Progenitor cell of endocrine pancreas (in vitro differentiated cells): ENCODE measurements around the gene GINS2. TPM values are rescaled to one million over a fixed set of nuclear protein-coding genes. Genes with fewer than 3 reads are reported as not detected.

Source experiments
- DNase-seq: peaks from one replicate; pipeline ENCODE4 v3.0.0; 2021; ENCODE audit warnings: low spot score; ENCODE audit not compliant: unreplicated experiment
- H3K27ac Mint-ChIP-seq: 2 replicates; pipeline ENCODE4 v1.8.0; 2021; ENCODE audit warnings: mild to moderate bottlenecking, moderate library complexity, mixed read lengths
- H3K27me3 Mint-ChIP-seq: 2 replicates; pipeline ENCODE4 v1.8.0; 2021; ENCODE audit warnings: mixed read lengths
- H3K36me3 Mint-ChIP-seq: 2 replicates; pipeline ENCODE4 v1.8.0; 2022; ENCODE audit warnings: mixed read lengths; ENCODE audit not compliant: insufficient read depth
- H3K4me1 Mint-ChIP-seq: 2 replicates; pipeline ENCODE4 v1.8.0; 2021; ENCODE audit warnings: low read depth, mixed read lengths
- H3K4me3 Mint-ChIP-seq: 2 replicates; pipeline ENCODE4 v1.8.0; 2021; ENCODE audit warnings: low read depth, mild to moderate bottlenecking, moderate library complexity, mixed read lengths
- H3K9me3 Mint-ChIP-seq: 2 replicates; pipeline ENCODE4 v1.8.0; 2021; ENCODE audit warnings: low read depth, mixed read lengths
- CTCF ChIP-seq: fragments of 200-600 bp; sonication (generic); IDR thresholded peaks from one replicate; pipeline ENCODE4 v1.5.0; 2021; ENCODE audit warnings: antibody characterized with exemption, mild to moderate bottlenecking; ENCODE audit not compliant: unreplicated experiment
- total RNA-seq: library from RNA; stranded (reverse); gene quantifications from 2 replicates; pipeline ENCODE4 v1.2.1, GENCODE V29; 2021

The GINS2 gene
- total RNA-seq, 1 donor from 2014 or later, result 22.3 TPM

- TF ChIP-seq CTCF, result no peak
- Mint-ChIP-seq H3K27ac (no peak overlapping the region), H3K9me3 (no peaks in the 10 kb centered on the region), H3K27me3 (no peaks in the 10 kb centered on the region), H3K4me1 (peaks cover 4% of the 10 kb centered on the region), H3K4me3 (no peak overlapping the region), H3K36me3 (no peaks in the 10 kb centered on the region)
- DNase-seq, result no peak
These were observed 52.4 kb downstream of the GINS2 start for GRCh38 chr16:85636234-85636812.

GRCh38 chr16:85635545-85636140 is 53.1 kb downstream of the GINS2 start:
- no peak for TF ChIP-seq CTCF
- H3K27ac Mint-ChIP-seq, result no peak overlapping the region

GRCh38 chr16:85634747-85635544 is 53.8 kb downstream of the GINS2 start:
- no peak for DNase-seq
- no peaks in the 10 kb centered on the region for H3K36me3 Mint-ChIP-seq
- H3K27ac Mint-ChIP-seq, result no peak overlapping the region

More at GRCh38 chr16:85635545-85636140, 53.1 kb downstream of the GINS2 start:
- no peaks in the 10 kb centered on the region for H3K27me3 Mint-ChIP-seq
- no peaks in the 10 kb centered on the region for H3K9me3 Mint-ChIP-seq
- H3K36me3 Mint-ChIP-seq, result no peaks in the 10 kb centered on the region
- no peak for DNase-seq
- H3K4me1 Mint-ChIP-seq, result peaks cover 4% of the 10 kb centered on the region
- no peak overlapping the region for H3K4me3 Mint-ChIP-seq

GRCh38 chr16:85633888-85634287 is 54.9 kb downstream of the GINS2 start:
- Mint-ChIP-seq H3K4me3 (no peak overlapping the region), H3K9me3 (no peaks in the 10 kb centered on the region), H3K36me3 (peaks cover 7% of the 10 kb centered on the region), H3K27ac (no peak overlapping the region), H3K27me3 (no peaks in the 10 kb centered on the region), H3K4me1 (peaks cover 5% of the 10 kb centered on the region)
- no peak for DNase-seq
- no peak for TF ChIP-seq CTCF

More at GRCh38 chr16:85634747-85635544, 53.8 kb downstream of the GINS2 start:
- Mint-ChIP-seq H3K4me3 (no peak overlapping the region), H3K27me3 (no peaks in the 10 kb centered on the region), H3K4me1 (peaks cover 4% of the 10 kb centered on the region), H3K9me3 (no peaks in the 10 kb centered on the region)
- peak; percentile 42 for TF ChIP-seq CTCF

GRCh38 chr16:85633438-85633743 is 55.4 kb downstream of the GINS2 start:
- no peak overlapping the region for H3K27ac Mint-ChIP-seq
- H3K27me3 Mint-ChIP-seq, result no peaks in the 10 kb centered on the region
- peaks cover 9% of the 10 kb centered on the region for H3K4me1 Mint-ChIP-seq
- no peak for TF ChIP-seq CTCF
- DNase-seq, result no peak
- H3K4me3 Mint-ChIP-seq, result no peak overlapping the region
- peaks cover 11% of the 10 kb centered on the region for H3K36me3 Mint-ChIP-seq
- H3K9me3 Mint-ChIP-seq, result no peaks in the 10 kb centered on the region
